ENCODE measurements around the gene TTC31.

TTC31 gene

DNA sequence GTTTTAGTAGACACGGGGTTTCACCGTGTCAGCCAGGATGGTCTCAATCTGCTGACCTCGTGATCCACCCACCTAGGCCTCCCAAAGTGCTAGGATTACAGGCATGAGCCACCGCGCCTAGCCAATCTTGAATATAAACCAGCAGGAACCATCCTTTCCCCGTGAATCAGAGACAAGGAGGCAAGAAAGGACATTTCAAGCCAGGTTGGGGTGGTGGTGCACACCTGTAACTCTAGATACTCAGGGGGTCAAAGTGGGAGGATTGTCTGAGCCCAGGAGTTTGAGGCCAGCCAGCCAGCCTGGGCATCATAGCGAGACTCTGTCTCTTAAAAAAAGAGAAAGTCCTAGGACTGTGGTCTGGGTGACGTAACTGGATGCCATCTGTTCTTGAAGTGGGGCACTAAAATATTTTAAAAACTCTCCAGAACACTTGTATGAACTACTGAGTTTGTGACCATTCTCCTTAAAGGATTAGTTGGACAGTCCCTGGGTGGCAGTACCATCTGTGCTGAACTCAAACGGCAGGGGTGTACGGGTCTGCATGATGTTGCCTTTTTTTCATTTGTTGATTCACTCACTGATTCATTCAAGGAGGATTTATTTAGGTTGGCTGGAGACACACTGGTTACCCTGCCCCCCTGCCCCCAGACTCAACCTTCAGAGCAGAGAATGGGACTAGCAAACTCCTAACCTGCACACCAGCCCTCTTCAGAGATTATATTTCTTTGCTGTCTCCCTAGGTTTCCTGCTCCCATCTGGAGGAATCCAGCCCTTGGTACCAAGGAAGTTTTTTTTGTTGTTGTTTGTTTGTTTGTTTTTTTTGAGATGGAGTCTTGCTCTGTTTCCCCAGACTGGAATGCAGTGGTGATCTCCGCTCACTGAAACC lies 28.5 kb downstream of the TTC31 start:
- DNase-seq (ENCODE audit: low read depth in 2 of 2), result peak in 1 of 2 donors; percentile 34
- TF ChIP-seq, protein P1, sequence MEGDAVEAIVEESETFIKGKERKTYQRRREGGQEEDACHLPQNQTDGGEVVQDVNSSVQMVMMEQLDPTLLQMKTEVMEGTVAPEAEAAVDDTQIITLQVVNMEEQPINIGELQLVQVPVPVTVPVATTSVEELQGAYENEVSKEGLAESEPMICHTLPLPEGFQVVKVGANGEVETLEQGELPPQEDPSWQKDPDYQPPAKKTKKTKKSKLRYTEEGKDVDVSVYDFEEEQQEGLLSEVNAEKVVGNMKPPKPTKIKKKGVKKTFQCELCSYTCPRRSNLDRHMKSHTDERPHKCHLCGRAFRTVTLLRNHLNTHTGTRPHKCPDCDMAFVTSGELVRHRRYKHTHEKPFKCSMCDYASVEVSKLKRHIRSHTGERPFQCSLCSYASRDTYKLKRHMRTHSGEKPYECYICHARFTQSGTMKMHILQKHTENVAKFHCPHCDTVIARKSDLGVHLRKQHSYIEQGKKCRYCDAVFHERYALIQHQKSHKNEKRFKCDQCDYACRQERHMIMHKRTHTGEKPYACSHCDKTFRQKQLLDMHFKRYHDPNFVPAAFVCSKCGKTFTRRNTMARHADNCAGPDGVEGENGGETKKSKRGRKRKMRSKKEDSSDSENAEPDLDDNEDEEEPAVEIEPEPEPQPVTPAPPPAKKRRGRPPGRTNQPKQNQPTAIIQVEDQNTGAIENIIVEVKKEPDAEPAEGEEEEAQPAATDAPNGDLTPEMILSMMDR (IDR thresholded peaks at IDR 0.05; ENCODE audit: low read depth, low read length), result no peak
- H3K4me3 ChIP-seq (replicated peaks in 1 of 2; ENCODE audit: low read depth in 2 of 2, low read length in 2 of 2), result no peak overlapping the region

DNA sequence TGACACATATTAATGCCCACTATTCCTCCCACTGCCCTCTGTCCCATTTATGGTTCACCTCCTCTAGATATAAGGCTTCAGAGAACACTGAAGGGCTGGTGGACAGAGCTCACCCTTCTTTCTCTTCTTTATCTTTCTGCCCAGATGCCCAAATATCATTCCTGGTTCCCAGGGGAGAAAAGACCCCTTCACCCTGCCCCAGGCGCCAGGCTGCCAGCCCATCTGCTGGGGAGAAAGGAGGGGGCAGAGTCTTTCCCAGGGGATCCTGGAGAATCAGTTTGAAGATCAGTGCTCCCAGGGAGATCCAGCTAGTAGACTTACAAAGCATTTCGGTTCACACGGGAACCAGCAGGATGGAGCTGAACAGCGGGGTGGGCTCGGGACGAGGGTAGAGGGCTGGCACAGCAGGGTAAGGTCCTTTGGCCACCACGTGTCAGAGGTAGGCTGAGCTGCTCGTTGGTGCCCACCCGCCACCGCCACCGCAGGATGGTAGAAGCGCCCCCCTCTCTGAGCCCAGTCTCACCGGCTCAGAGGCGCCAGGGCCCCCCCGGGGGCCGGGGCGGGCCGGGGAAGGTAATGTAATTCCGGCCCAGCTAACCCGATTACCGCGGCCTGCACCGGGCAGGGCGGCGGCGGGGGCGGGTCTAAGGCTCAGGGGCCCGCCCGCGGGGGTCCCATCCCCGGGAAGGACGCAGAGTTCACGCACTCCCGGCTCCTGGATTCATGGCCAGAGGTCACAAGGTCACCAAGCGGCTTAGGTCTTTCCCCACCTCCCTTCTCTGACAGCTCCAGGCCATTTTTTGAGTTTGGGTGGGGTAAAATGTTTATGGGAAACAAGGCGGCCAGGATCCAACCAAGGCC lies 30.1 kb downstream of the TTC31 start:
- no peak for DNase-seq (ENCODE audit: low read depth in 2 of 2)
- no peak overlapping the region for H3K4me3 ChIP-seq (replicated peaks in 1 of 2; ENCODE audit: low read depth in 2 of 2, low read length in 2 of 2)
- TF ChIP-seq, protein P1 (IDR thresholded peaks at IDR 0.05; ENCODE audit: low read depth, low read length), result no peak

DNA sequence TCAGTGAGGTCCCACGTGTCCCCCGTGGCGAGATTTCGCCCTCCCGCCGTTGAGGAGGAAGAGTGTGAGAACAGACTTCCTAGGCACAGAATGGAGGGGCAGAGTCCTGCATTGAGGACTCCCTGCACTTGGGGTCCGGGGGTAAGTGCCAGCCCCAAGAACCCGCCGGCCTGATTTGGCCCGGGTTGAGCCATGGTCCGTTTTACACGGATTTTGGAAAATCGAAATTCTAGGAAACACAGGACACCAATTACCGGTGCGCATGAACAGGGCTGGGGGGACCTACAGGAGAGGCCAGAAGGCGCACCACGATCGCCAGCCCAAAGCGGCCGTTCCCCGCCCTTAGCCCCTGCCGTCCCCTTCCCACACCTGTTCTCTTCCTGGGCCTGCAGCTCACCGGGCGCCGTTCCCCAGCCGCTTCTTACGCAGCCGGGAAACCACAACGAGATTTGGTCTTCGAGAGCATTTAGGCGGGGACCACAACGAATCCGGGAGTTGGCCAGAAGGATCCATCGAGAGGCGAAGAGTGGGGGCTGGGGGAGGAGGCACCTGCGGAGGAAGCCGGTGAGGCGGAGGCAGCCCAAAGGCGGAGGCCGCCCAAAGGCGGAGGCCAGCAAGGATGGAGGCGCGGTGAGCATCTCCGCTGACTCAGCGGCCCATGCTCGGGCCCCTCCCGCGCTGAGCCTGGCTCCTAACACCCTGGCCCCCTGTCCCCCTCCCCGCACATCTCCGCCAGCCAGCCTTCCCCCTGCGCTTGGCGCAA lies 30.9 kb downstream of the TTC31 start:
- no peak overlapping the region for H3K4me3 ChIP-seq (replicated peaks in 1 of 2; ENCODE audit: low read depth in 2 of 2, low read length in 2 of 2)
- DNase-seq (ENCODE audit: low read depth in 2 of 2), result no peak
- TF ChIP-seq, protein P1 (IDR thresholded peaks at IDR 0.05; ENCODE audit: low read depth, low read length), result no peak

DNA sequence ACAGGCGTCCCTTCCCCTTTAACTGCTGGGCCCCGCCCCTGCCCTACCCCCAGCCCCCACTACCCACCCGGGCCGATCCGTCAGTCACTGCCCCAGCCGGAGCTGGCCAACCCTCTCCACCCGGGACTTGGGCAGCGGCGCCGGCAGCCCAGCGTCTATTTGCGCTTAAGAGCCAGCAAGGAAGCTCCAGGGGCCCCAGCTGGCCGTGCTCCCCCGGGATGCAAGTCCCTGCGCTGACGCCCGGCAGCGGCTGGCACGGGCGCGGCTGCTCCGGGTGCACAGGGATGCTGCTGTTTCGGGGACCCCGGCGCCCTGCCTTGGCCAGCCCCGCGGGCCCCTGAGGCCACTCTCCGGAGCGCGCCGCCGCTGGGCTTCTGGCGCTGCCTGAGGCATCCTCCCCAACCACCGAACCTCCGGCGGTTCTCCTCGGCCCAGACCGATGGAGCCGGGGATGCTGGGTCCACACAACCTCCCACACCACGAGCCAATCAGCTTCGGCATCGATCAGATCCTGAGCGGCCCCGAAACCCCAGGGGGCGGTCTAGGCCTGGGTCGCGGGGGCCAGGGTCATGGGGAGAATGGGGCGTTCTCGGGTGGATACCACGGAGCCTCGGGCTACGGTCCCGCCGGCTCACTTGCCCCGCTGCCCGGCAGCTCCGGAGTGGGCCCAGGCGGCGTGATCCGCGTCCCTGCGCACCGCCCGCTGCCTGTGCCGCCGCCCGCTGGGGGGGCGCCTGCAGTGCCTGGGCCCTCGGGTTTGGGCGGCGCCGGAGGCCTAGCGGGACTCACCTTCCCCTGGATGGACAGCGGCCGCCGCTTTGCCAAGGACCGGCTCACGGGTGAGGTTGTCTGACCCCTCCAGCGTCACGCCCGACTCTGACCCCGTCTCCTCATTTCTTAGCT lies 31.7 kb downstream of the TTC31 start, which contains the start of gene TLX2:
Gene TLX2 (plus strand): TSS at position 83 of the 903 bp plus-strand sequence. CDS start 357 bp downstream, at position 440.
- H3K4me3 ChIP-seq (replicated peaks in 1 of 2; ENCODE audit: low read depth in 2 of 2, low read length in 2 of 2), result no peak within 1 kb of the TSS
- TF ChIP-seq, protein P1 (IDR thresholded peaks at IDR 0.05; ENCODE audit: low read depth, low read length), result no peak
- no peak for DNase-seq (ENCODE audit: low read depth in 2 of 2)

DNA sequence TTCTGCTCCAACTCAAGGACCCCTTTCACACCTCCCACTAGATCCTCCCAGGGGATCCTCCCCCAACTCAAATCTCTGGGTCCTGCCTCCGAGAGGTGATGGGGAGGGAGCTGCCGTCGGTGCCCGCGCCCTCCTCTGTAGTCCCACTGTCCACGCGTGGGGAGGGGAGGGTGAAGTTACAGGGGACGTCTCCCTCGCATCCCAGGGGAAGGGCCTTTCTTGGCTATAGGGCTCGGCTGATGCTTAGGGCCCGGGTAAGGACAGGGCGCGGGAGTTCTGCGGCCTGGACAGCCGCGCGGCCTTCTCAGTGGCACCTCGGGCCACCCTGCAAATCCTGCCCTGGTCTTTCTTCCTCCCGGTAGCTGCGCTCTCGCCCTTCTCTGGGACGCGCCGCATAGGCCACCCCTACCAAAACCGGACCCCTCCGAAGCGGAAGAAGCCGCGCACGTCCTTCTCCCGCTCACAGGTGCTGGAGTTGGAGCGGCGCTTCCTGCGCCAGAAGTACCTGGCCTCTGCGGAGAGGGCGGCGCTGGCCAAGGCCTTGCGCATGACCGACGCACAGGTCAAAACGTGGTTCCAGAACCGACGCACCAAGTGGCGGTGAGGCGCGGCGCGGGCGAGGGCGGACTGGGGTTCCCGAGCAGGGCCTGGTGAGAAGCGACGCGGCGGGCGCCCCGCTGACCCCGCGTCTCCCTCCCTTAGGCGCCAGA lies 32.5 kb downstream of the TTC31 start:
- DNase-seq (ENCODE audit: low read depth in 2 of 2), result no peak
- TF ChIP-seq, protein P1 (IDR thresholded peaks at IDR 0.05; ENCODE audit: low read depth, low read length), result no peak
- H3K4me3 ChIP-seq (replicated peaks in 1 of 2; ENCODE audit: low read depth in 2 of 2, low read length in 2 of 2), result no peak overlapping the region

All from cardiac fibroblast (primary cell).